ENCODE measurements around the gene UPF2.
"Not testable (repeated sequence)": the region's sequence is repeated elsewhere in the genome, so short reads cannot be mapped to it uniquely, and the experiment has no call there.

Gene UPF2

GRCh38 chr10:12036073-12036655 lies 6.4 kb downstream of the UPF2 start:
- no peak for DNase-seq

- no peak for DNase-seq
Observed at GRCh38 chr10:12031404-12031803, 11.2 kb downstream of the UPF2 start.

- no peak for DNase-seq
Observed at GRCh38 chr10:12027539-12027938, 15.1 kb downstream of the UPF2 start.

- no peak for DNase-seq
Observed at GRCh38 chr10:12025591-12025990, 17.0 kb downstream of the UPF2 start.

GRCh38 chr10:12022580-12023257 lies 19.9 kb downstream of the UPF2 start:
- DNase-seq, result no peak

GRCh38 chr10:12020574-12020973 lies 22.0 kb downstream of the UPF2 start:
- no peak for DNase-seq

- no peak for DNase-seq
Observed at GRCh38 chr10:12019283-12019971, 23.2 kb downstream of the UPF2 start.

GRCh38 chr10:12018438-12019282 lies 23.9 kb downstream of the UPF2 start:
- no peak for DNase-seq

- no peak for DNase-seq
Observed at GRCh38 chr10:12013926-12014325, 28.7 kb downstream of the UPF2 start.

GRCh38 chr10:12013391-12013790 lies 29.2 kb downstream of the UPF2 start:
- DNase-seq, result not testable (repeated sequence)

- no peak for DNase-seq
Observed at GRCh38 chr10:12010353-12010752, 32.3 kb downstream of the UPF2 start.

GRCh38 chr10:12008842-12009241 lies 33.8 kb downstream of the UPF2 start:
- not testable (repeated sequence) for DNase-seq

GRCh38 chr10:12006671-12007070 lies 35.9 kb downstream of the UPF2 start:
- DNase-seq, result no peak

GRCh38 chr10:11993834-11994468 lies 48.7 kb downstream of the UPF2 start:
- DNase-seq, result no peak

- no peak for DNase-seq
Observed at GRCh38 chr10:11988924-11989323, 53.7 kb downstream of the UPF2 start.

GRCh38 chr10:11986593-11987216 lies 55.9 kb downstream of the UPF2 start:
- peak; percentile 32 to 47 for DNase-seq

- DNase-seq, result no peak
Observed at GRCh38 chr10:11982253-11982652, 60.4 kb downstream of the UPF2 start.

- no peak for DNase-seq
Observed at GRCh38 chr10:11975795-11976194, 66.8 kb downstream of the UPF2 start.

GRCh38 chr10:11972523-11972922 lies 70.1 kb downstream of the UPF2 start:
- DNase-seq, result not testable (repeated sequence)

- DNase-seq, result no peak
Observed at GRCh38 chr10:11962176-11962575, 80.4 kb downstream of the UPF2 start.

- no peak for DNase-seq
Observed at GRCh38 chr10:11961771-11962170, 80.8 kb downstream of the UPF2 start.

GRCh38 chr10:11959966-11960365 lies 82.6 kb downstream of the UPF2 start:
- DNase-seq, result no peak

Data from SHP77 (cell line).